GM12892 (cell line): ENCODE results near the gene ARMC2.

Experiments
- POLR2A ChIP-seq: IDR thresholded peaks from 2 replicates; pipeline ENCODE4 v1.6.1; 2011; ENCODE audit warnings: low read depth, low read length, control low read depth
- POLR2AphosphoS5 ChIP-seq: IDR thresholded peaks from 2 replicates; pipeline ENCODE4 v1.6.1; 2011; ENCODE audit warnings: low read depth, low read length, control low read depth
- TAF1 ChIP-seq: IDR thresholded peaks from 2 replicates; pipeline ENCODE4 v1.6.1; 2011; ENCODE audit warnings: low read depth, mild to moderate bottlenecking, control low read depth, low read length, borderline replicate concordance

- no peak for TF ChIP-seq POLR2A
- no peak for TF ChIP-seq TAF1
- TF ChIP-seq POLR2AphosphoS5: no peak
Observed at GRCh38 chr6:108884211-108885059, 36.2 kb downstream of the ARMC2 start.
